GM20431 (cell line): Measurements from ENCODE around the gene CHFR.

Source experiments
- in situ Hi-C: fragments of 300-500 bp; cut with MseI, MboI; formaldehyde crosslinking; loops from one replicate; pipeline ENCODE4 v1.15.0; 2020; ENCODE audit warnings: low sequenced_read_pairs; ENCODE audit not compliant: unreplicated experiment

CHFR gene

GRCh38 chr12:132787877-132788276 is 99.5 kb downstream of the CHFR start:
- in situ Hi-C loops = no loop called here

DNA sequence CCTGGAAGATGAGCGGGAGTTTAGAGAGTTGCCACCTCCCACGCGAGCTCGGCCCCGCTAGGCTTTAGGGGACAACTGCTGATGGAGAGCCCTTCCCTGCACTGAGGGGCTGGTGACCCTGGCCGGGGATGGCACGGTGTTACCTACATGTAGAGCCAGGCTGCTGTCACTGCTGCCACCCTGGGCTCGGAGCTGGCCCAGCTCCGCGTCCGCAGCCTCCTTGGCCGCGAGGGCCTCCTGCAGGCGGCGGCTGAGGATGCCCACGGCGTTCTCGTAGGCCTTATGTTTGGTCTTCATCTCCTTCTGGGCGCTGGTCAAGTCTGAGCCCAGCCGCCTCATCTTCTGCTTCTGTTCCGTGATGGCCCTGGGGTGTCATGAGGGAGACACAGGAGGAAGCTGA is 101.2 kb downstream of the CHFR start:
- in situ Hi-C loops = no loop called here

DNA sequence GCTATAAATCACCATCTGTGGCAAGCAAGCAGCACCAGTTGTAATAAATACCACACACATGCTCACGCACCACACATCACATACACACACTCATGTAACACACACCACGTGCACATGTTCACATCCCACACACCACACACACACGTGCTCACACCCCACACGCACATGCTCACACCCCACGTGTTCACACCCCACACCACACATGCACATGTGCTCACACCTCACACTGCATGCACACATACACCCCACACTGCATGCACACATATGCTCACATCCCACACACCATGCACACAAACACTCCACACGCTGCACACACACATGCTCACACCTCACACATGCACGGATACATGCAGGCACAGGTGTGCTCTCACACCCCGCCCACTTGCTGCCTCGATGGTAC is 102.8 kb downstream of the CHFR start:
- in situ Hi-C loops = no loop called here

DNA sequence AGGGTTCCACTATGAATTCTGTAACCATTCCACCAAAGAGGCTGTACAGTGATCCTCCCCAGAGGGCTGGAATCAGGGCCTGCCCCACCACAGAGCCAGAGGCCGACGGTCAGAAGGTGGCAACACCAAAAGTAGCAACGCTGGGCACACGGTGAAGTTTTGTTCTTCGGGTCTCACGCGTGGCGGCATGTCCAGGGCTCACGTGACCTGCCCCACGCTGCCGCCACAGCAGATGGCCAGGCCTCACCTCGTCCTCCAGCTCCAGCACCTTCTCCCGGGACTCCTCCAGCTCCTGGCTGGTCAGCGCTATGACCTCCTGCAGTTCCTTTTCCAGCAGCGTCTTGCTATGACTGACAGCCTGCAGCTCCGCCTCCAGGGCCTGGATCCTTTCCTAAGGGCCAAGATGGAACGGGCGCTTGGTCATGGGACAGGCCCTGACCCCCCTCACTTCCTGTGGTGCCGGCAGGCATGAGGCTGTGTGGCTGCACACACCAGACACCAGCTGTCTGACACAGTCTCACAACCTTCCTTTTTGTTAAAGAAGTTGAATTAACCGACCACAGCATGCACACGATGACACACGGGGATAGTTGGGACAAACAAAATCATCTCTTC is 103.4 kb downstream of the CHFR start:
- in situ Hi-C loops = no loop called here
